ENCODE results near the gene ADCY7. TPM values are rescaled to one million over a fixed set of nuclear protein-coding genes. Genes with fewer than 3 reads are reported as not detected.

Gene ADCY7
- total and polyA plus RNA-seq, 9 of the 15 experiments (the other 6 are each of a cell fraction or from before 2014, with no cell fraction given), result 2.3 to 108 (median 28.6) TPM

- TF ChIP-seq TRIM24 (IDR thresholded peaks at IDR 0.05) (no peak), NCOA4 (IDR thresholded peaks at IDR 0.05; ENCODE audit: partially characterized antibody) (no peak), ARID4B (CRISPR knock-in tag; IDR thresholded peaks at IDR 0.05) (no peak), ZBTB5 (IDR thresholded peaks at IDR 0.05) (no peak), TSC22D4 (tag; IDR thresholded peaks at IDR 0.05) (no peak), TCF7L2 (IDR thresholded peaks at IDR 0.05; ENCODE audit: low read depth, low read length) (no peak), PTRF (tag; IDR thresholded peaks at IDR 0.05) (no peak), ZNF384 (IDR thresholded peaks at IDR 0.05; ENCODE audit: low read depth, low read length) (no peak), ZBTB7A (IDR thresholded peaks at IDR 0.05; ENCODE audit: borderline replicate concordance, control insufficient read depth, low read depth, low read length) (peak; percentile 87; the same call in 1 of the 2 replicates), RBM25 (IDR thresholded peaks at IDR 0.05; ENCODE audit: low read depth, low read length, severe bottlenecking) (no peak), MITF (IDR thresholded peaks at IDR 0.05) (no peak), TBP (optimal IDR thresholded peaks at IDR 0.05; ENCODE audit: low read depth, low read length) (peak; percentile 77), E2F6 (IDR thresholded peaks at IDR 0.05; ENCODE audit: borderline replicate concordance in 1 of 2, extremely low read depth in 1 of 2, insufficient read depth in 1 of 2, insufficient read length in 1 of 2, low read depth in 1 of 2, low read length in 1 of 2, poor library complexity in 1 of 2, severe bottlenecking in 1 of 2) (peak in 1 of 2 experiments; percentile 56), NCOA2 (IDR thresholded peaks at IDR 0.05; ENCODE audit: partially characterized antibody in 2 of 2) (no peak), ZNF444 (CRISPR knock-in tag; IDR thresholded peaks at IDR 0.05) (no peak), RBM39 (optimal IDR thresholded peaks at IDR 0.05; ENCODE audit: low read depth, low read length) (no peak), MAFF (IDR thresholded peaks at IDR 0.05; ENCODE audit: low read length) (no peak)
These were observed at the start of gene ADCY7 (continued) for GRCh38 chr16:50266337-50267091.
